GM23338 (cell line): Measurements from ENCODE around the gene HABP4. TPM values are rescaled to one million over a fixed set of nuclear protein-coding genes. Genes with fewer than 3 reads are reported as not detected.

Experiments used
- ATAC-seq: fragments of 200-7000 bp; cut with Tn5 transposase; 3 replicates; pipeline ENCODE4 v1.9.1; 2020
- DNase-seq: peaks from one replicate; pipeline ENCODE4 v3.0.0-alpha.2; 2015; ENCODE audit warnings: low spot score
- H2AFZ ChIP-seq: fragments of 200-600 bp; sonication (generic); 2 replicates; pipeline ENCODE4 v1.8.0; 2016; ENCODE audit warnings: antibody characterized with exemption, mild to moderate bottlenecking, moderate library complexity
- H3F3A ChIP-seq: fragments of 200-600 bp; sonication (generic); replicated peaks from 2 replicates; pipeline ENCODE4 v1.8.0; 2017; ENCODE audit warnings: antibody characterized with exemption, mixed run types, low read depth
- H3K27ac ChIP-seq: fragments of 200-600 bp; sonication (generic); 2 replicates; pipeline ENCODE4 v1.6.1; 2016; ENCODE audit warnings: low read depth
- H3K27me3 ChIP-seq: fragments of 200-600 bp; sonication (generic); 2 replicates; pipeline ENCODE4 v1.8.0; 2016; ENCODE audit warnings: mild to moderate bottlenecking, mixed run types, moderate library complexity; ENCODE audit not compliant: insufficient read depth
- H3K36me3 ChIP-seq: fragments of 200-600 bp; sonication (generic); 2 replicates; pipeline ENCODE4 v1.8.0; 2016; ENCODE audit warnings: mild to moderate bottlenecking; ENCODE audit not compliant: insufficient read depth
- H3K4me1 ChIP-seq: fragments of 200-600 bp; sonication (generic); 2 replicates; pipeline ENCODE4 v1.8.0; 2016; ENCODE audit warnings: mild to moderate bottlenecking, moderate library complexity; ENCODE audit not compliant: insufficient read depth
- H3K4me2 ChIP-seq: fragments of 200-600 bp; sonication (generic); 2 replicates; pipeline ENCODE4 v1.7.1; 2017; ENCODE audit warnings: mixed run types
- H3K4me3 ChIP-seq: fragments of 200-600 bp; sonication (generic); 2 replicates; pipeline ENCODE4 v1.6.1; 2016; ENCODE audit warnings: mixed run types
- H3K79me2 ChIP-seq: fragments of 200-600 bp; sonication (generic); replicated peaks from 2 replicates; pipeline ENCODE4 v1.8.0; 2017; ENCODE audit warnings: mild to moderate bottlenecking; ENCODE audit not compliant: insufficient read depth
- H3K9me2 ChIP-seq: fragments of 200-600 bp; sonication (generic); 2 replicates; pipeline ENCODE4 v1.8.0; 2017; ENCODE audit not compliant: insufficient read depth
- H4K20me1 ChIP-seq: fragments of 200-600 bp; sonication (generic); replicated peaks from 2 replicates; pipeline ENCODE4 v1.8.0; 2017; ENCODE audit warnings: mild to moderate bottlenecking; ENCODE audit not compliant: insufficient read depth
- H3K27ac Mint-ChIP-seq: 2 replicates; pipeline ENCODE4 v1.8.0; 2020; ENCODE audit warnings: inconsistent platforms, mild to moderate bottlenecking, moderate library complexity, mixed read lengths
- H3K27me3 Mint-ChIP-seq: 3 replicates; pipeline ENCODE4 v1.8.0; 2022; ENCODE audit warnings: low read depth, mild to moderate bottlenecking, moderate library complexity, mixed read lengths, inconsistent platforms; ENCODE audit not compliant: insufficient read depth, poor library complexity
- H3K36me3 Mint-ChIP-seq: 3 replicates; pipeline ENCODE4 v1.8.0; 2021; ENCODE audit warnings: low read depth, mild to moderate bottlenecking, inconsistent platforms, moderate library complexity, mixed read lengths
- H3K4me1 Mint-ChIP-seq: 3 replicates; pipeline ENCODE4 v1.8.0; 2020; ENCODE audit warnings: mild to moderate bottlenecking, inconsistent platforms, mixed read lengths
- H3K4me3 Mint-ChIP-seq: 3 replicates; pipeline ENCODE4 v1.8.0; 2021; ENCODE audit warnings: moderate library complexity, mild to moderate bottlenecking, inconsistent platforms, mixed read lengths
- H3K9me3 Mint-ChIP-seq: 3 replicates; pipeline ENCODE4 v1.8.0; 2020; ENCODE audit warnings: moderate library complexity, mild to moderate bottlenecking, inconsistent platforms, mixed read lengths
- CREB1 ChIP-seq: fragments of 250-450 bp; sonication (Bioruptor Pico); IDR thresholded peaks from 2 replicates; pipeline ENCODE4 v1.5.0; 2020; ENCODE audit warnings: low read depth, mild to moderate bottlenecking, moderate library complexity
- CTCF ChIP-seq, 2 experiments: fragments of 200-600 bp in 1 of 2; sonication (generic) in 1 of 2; conservative IDR thresholded peaks; 2 replicates each; pipeline versions ENCODE4 v1.5.1 to v1.6.1; 2016 to 2017; ENCODE audit warnings: antibody characterized with exemption in 2 of 2, low read depth in 2 of 2, mild to moderate bottlenecking in 2 of 2, moderate library complexity in 1 of 2
- EZH2 ChIP-seq: fragments of 200-600 bp; sonication (generic); IDR thresholded peaks from one replicate; pipeline ENCODE4 v1.8.0; 2017; ENCODE audit warnings: antibody characterized with exemption, mild to moderate bottlenecking, low read depth; ENCODE audit not compliant: unreplicated experiment
- EZH2phosphoT487 ChIP-seq: fragments of 200-600 bp; sonication (generic); IDR thresholded peaks from one replicate; pipeline ENCODE4 v1.8.1; 2018; ENCODE audit warnings: antibody characterized with exemption; ENCODE audit not compliant: unreplicated experiment
- NANOG ChIP-seq: IDR thresholded peaks from 2 replicates; pipeline ENCODE4 v1.6.1; 2016; ENCODE audit warnings: antibody characterized with exemption, borderline replicate concordance
- POLR2AphosphoS5 ChIP-seq: IDR thresholded peaks from 2 replicates; pipeline ENCODE4 v1.6.1; 2016; ENCODE audit warnings: antibody characterized with exemption, low read depth
- REST ChIP-seq: IDR thresholded peaks from one replicate; pipeline ENCODE4 v1.6.1; 2018; ENCODE audit warnings: antibody characterized with exemption; ENCODE audit not compliant: unreplicated experiment
- STAT1 ChIP-seq: IDR thresholded peaks from one replicate; pipeline ENCODE4 v1.6.1; 2016; ENCODE audit warnings: antibody characterized with exemption; ENCODE audit not compliant: unreplicated experiment
- ZNF114 ChIP-seq: fragments of 250-450 bp; sonication (Bioruptor Pico); IDR thresholded peaks from 2 replicates; pipeline ENCODE4 v1.5.0; 2020; ENCODE audit warnings: mild to moderate bottlenecking, moderate library complexity
- polyA plus RNA-seq: library from polyadenylated mRNA; unstranded; fragments of >200 nt; fragmentation: Nextera tagmentation; extraction: Ambion mirVana; gene quantifications from 2 replicates; pipeline ENCODE4 v1.2.1, GENCODE V29; 2016
- total RNA-seq: library from RNA; depleted of rRNA; stranded (reverse); fragments of >200 nt; shearing (Covaris generic); gene quantifications from 2 replicates; pipeline ENCODE4 v1.2.3, GENCODE V29; 2014

Gene HABP4
- total and polyA plus RNA-seq, 2 experiments from 2014 or later: 8.8 to 9.9 TPM

GRCh38 chr9:96486386-96487028 lies 36.5 kb downstream of the HABP4 start:
- Histone ChIP-seq H3K4me1 (no peaks in the 10 kb centered on the region), H3K36me3 (peaks cover 2% of the 10 kb centered on the region; the same call in 1 of the 2 replicates), H3K79me2 (no peaks in the 10 kb centered on the region), H3K4me2 (no peak overlapping the region), H3K27me3 (no peaks in the 10 kb centered on the region), H3K4me3 (no peak overlapping the region), H3K27ac (no peak overlapping the region), H3K9me2 (no peaks in the 10 kb centered on the region), H2AFZ (no peak overlapping the region), H4K20me1 (no peaks in the 10 kb centered on the region; the same call in 1 of the 2 replicates), H3F3A (no peaks in the 10 kb centered on the region)
- DNase-seq (no peak), ATAC-seq (no peak)
- H3K27ac Mint-ChIP-seq: no peak overlapping the region
- no peaks in the 10 kb centered on the region for H3K27me3 Mint-ChIP-seq
- H3K4me3 Mint-ChIP-seq: no peak overlapping the region
- H3K9me3 Mint-ChIP-seq: no peaks in the 10 kb centered on the region; the same call in 2 of the 3 replicates
- H3K4me1 Mint-ChIP-seq: no peaks in the 10 kb centered on the region
- no peak for TF ChIP-seq REST
- no peak for TF ChIP-seq CTCF (conservative IDR thresholded peaks at IDR 0.05; ENCODE audit: low read depth in 2 of 2)
- TF ChIP-seq POLR2AphosphoS5: no peak
- TF ChIP-seq STAT1: no peak
- no peak for TF ChIP-seq EZH2phosphoT487
- no peak for TF ChIP-seq CREB1
- peaks cover 24% of the 10 kb centered on the region; the same call in 2 of the 3 replicates for H3K36me3 Mint-ChIP-seq

GRCh38 chr9:96487029-96487396 lies 37.0 kb downstream of the HABP4 start:
- DNase-seq (no peak), ATAC-seq (no peak)
- H3K4me3 ChIP-seq: no peak overlapping the region
- Mint-ChIP-seq H3K9me3 (no peaks in the 10 kb centered on the region; the same call in 2 of the 3 replicates), H3K27me3 (no peaks in the 10 kb centered on the region), H3K4me3 (no peak overlapping the region), H3K27ac (no peak overlapping the region), H3K4me1 (no peaks in the 10 kb centered on the region), H3K36me3 (peaks cover 27% of the 10 kb centered on the region; the same call in 2 of the 3 replicates)
- H3K4me1 ChIP-seq: no peaks in the 10 kb centered on the region
- peaks cover 4% of the 10 kb centered on the region; the same call in 1 of the 2 replicates for H3K36me3 ChIP-seq
- no peak overlapping the region for H2AFZ ChIP-seq
- H4K20me1 ChIP-seq: no peaks in the 10 kb centered on the region; the same call in 1 of the 2 replicates
- no peak overlapping the region for H3K4me2 ChIP-seq
- H3K27ac ChIP-seq: no peak overlapping the region
- H3F3A ChIP-seq: no peaks in the 10 kb centered on the region
- no peaks in the 10 kb centered on the region for H3K79me2 ChIP-seq
- no peaks in the 10 kb centered on the region for H3K9me2 ChIP-seq
- H3K27me3 ChIP-seq: no peaks in the 10 kb centered on the region
- TF ChIP-seq ZNF114 (CRISPR knock-in tag) (no peak), REST (no peak), NANOG (no peak), EZH2phosphoT487 (no peak), CREB1 (no peak), EZH2 (no peak)
